ENCODE data around the gene RAPGEF3.
A peak's percentile ranks its signal among the peaks of the same experiment; 100 is the strongest.

Gene RAPGEF3

GRCh38 chr12:47718531-47718930 is 40.1 kb downstream of the RAPGEF3 start:
- no peak for DNase-seq (ENCODE audit: low read depth)

DNA sequence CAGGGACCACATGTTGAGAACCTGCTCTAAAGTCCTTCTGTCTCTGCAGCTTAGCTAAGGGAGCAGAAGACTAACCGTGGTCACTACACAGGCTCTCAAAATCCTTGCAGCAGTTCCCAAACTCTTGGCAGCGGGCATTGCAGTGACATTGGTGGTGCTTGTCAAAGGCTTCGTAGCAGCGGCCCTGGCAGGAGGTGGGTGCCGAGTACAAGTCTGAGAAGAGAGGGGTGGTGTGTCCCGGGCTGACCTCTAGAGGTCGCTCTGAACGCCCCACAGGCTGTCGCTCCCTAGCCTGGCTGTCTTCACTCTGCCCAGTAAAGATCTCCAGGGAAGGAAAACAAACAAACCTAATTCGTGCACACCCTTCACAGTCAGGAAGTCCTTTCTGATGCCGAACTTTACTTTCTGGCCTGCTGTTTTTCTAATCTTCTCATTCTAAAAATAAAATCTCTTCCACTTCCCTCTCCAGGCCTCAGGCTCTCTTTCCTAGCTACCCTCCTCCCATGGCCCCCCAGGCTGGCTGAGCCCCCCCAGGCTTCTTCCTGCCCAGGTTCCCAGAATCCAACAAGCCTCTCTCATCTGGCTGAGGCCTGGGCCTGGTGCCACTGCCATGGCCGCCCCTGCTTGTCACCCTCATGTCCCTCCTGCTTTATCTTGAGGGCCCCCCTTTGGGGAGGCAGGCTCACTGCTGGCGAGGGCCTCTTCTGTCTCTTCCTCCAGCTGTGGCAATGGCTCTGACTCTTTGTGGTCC is 41.1 kb downstream of the RAPGEF3 start:
- DNase-seq (ENCODE audit: low read depth): no peak

GRCh38 chr12:47717046-47717442 is 41.6 kb downstream of the RAPGEF3 start:
- DNase-seq (ENCODE audit: low read depth): no peak

DNA sequence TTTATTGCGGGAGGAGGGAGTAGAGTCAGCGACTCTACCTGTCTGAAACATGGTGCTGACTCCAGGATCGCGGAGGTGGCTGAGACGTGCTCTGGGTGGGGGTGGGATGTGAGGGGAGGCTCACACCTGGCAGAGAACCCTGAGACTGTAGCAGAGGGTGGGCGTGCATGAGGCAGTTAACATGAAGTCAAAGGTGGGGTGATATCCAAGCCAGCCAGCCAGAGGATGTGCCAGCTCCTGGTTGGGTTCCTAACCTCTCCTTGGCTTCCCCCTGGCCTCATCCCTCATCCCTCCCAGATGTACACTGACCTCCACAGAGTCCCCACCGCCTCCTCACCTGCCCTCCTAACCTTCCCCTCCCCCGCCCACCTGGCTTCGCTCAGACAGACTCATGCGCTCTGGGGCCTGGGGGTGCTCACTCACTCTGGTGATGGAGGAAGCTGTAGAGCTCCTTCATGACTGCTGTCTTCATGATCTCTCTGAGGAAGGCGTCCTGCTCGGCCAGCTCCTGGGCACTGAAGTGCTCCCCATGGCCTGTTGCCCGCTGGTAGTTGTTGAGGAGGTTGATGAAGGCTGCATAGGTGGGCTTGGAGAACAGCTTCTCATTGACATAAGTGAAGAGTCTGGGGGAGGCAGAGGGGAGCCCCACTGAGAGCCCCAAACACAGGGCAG is 42.7 kb downstream of the RAPGEF3 start:
- no peak for DNase-seq (ENCODE audit: low read depth)

DNA sequence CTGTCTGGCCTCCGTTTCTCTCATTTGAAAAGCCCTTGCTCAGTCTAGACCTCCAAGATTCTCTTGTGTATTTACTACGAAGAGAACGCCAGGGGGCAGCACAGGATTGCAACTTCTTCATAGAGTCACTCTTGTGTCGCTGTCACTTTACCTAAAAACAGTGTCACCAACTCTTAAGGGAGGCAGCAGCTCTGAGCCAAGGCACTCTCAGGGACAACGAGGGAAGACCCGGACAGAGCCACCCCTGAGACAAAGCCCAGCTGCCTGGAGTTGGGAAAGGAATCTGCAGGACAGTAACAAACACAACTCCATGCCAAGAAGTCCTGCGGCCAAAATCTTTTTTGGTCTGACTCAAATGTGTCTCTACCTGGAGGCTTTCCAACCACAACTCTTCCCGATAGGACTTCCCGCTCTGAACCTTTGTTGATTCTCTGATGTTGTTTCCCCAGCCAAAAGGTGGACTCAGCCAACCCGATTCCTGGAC is 43.2 kb downstream of the RAPGEF3 start:
- peak; percentile 48 for DNase-seq (ENCODE audit: low read depth)

- no peak for DNase-seq (ENCODE audit: low read depth)
Measured at GRCh38 chr12:47714826-47715386, 43.8 kb downstream of the RAPGEF3 start.

- DNase-seq (ENCODE audit: low read depth): no peak
Measured at GRCh38 chr12:47712171-47712570, 46.5 kb downstream of the RAPGEF3 start.

DNA sequence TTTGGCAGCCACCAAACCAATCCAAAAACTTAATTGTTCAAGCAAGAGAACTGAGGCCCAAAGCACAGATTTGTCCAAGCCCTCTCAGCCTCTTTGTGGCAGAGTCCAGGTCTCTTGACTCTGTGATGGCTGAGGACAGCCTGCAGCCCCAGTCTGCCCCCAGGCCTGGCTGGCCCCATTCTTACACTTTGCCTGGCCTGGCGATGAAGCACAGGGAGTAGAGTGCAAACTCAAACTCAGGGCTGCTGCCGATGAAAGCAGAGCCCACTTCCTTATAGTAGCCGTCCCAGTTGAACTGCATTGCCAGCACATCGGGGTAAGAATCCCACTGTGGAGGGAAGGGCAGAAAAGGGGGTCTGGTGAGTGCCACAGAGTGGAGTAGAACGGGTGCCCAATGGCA is 47.2 kb downstream of the RAPGEF3 start:
- no peak for DNase-seq (ENCODE audit: low read depth)

DNA sequence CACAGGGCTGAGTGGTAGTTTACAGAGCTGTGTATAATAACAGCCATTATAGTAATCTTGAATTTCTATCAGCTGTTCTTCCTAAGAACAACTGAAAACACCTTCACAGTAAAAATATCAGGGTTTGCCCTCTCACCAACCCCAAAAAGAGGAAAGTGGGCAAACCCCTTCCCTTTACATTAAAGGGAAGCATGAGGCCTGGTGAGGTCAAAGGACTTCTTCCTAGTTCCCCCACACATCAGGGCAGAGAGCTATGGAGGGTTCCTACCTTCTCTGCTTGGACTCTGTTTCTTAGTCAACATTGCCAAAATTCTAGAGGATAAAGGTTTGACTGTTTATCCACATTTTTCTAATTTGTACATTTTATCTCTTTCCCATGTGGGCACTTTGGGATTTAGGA is 48.4 kb downstream of the RAPGEF3 start:
- DNase-seq (ENCODE audit: low read depth): no peak

- no peak for DNase-seq (ENCODE audit: low read depth)
Measured at GRCh38 chr12:47709671-47710070, 49.0 kb downstream of the RAPGEF3 start.

DNA sequence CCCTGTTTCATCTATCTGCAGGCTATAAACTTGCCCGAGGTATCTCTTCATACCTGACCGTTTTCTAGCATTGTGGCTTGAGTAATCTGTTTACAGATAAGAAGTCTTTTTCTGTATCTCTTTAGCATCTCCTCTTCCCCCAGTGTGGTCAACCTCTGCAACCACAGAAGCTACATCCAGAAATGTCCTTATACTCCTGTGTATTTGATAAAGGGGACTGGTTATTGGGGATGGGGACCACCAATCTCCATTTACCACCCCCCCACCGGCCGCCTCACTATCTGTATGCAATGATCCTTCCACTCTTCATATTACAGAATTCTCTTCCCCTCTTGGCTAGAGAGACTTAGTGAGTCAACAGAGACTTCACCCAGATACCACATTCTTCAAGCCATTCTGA is 49.4 kb downstream of the RAPGEF3 start:
- no peak for DNase-seq (ENCODE audit: low read depth)

- DNase-seq (ENCODE audit: low read depth): no peak
Measured at GRCh38 chr12:47707905-47708543, 50.7 kb downstream of the RAPGEF3 start.

GRCh38 chr12:47707355-47707754 is 51.3 kb downstream of the RAPGEF3 start:
- DNase-seq (ENCODE audit: low read depth): no peak

GRCh38 chr12:47705566-47706425 is 52.9 kb downstream of the RAPGEF3 start, which contains the start of gene RPAP3:
TSS of gene RPAP3 (minus strand) at chr12:47706030. CDS start at chr12:47702840, 3,190 bp downstream.
- DNase-seq (ENCODE audit: low read depth): peak; percentile 90

DNA sequence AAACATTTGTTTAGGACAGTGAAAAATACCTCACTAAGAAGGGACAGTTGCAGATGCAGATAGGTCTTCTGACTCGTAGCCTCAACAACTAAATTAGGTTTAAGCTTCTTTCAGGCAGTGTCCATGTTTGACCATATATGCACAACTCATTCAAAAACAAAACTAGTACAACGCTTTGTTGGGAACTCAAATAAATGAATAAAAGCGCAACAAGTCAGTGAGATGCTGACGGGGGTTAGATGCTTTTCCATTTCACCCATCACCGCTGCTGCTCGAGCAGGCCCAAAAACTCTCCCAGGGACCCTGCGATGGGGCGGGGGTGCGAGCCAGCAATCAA is 53.5 kb downstream of the RAPGEF3 start:
- DNase-seq (ENCODE audit: low read depth): no peak

DNA sequence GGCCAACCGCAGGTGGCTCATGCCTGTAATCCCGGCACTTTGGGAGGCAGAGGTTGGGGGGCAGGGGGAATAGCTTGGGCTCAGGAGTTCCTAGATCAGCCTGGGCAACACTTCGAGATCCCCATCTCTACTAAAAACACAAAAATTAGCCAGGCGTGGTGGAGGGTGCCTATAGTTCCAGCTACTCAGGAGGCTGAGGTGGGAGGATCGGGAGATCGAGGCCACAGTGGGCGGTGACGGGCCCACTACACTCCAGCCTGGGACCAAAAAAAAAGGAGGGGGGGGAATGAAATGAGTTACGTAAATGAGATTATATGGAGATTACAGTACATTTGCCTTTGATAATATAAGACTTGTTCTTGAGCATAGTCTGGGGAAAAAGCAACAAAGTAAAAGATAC is 54.0 kb downstream of the RAPGEF3 start:
- no peak for DNase-seq (ENCODE audit: low read depth)

GRCh38 chr12:47700263-47700662 is 58.4 kb downstream of the RAPGEF3 start:
- DNase-seq (ENCODE audit: low read depth): no peak

DNA sequence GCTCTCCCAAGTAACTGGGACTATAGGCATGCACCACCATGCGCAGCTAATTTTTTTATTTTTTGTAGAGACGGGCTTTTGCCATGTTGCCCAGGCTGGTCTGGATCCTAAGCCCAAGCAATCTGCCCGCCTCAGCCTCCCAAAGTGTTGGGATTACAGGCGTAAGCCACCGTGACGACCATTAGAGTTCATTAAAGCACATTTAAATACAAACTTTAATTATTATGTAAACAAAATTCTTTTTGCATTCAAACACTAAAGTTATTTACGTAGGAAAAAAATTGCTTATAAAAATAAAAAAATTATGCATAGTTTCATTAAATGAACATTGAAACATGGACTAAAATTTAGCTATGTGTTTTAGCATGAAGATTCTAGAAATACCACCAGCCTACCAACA is 60.0 kb downstream of the RAPGEF3 start:
- DNase-seq (ENCODE audit: low read depth): no peak

DNA sequence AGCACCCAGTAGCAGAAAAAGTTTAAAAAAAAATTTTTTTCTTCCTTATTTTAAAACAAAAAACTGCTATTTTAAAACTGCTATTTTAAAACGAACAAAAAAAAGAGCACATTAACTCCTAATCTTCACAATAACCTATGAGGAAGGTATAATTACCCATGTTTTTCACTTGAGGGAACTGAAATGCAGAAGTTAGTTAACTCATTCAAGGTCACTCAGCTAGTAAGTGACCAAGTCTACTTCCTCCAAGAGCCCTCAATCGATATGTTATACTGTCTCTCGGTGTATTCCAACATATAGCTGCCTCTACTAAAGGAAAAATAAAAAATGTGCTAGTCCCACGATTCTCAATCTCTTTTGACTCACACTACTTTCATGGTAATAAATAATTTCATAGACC is 60.6 kb downstream of the RAPGEF3 start:
- DNase-seq (ENCODE audit: low read depth): no peak

GRCh38 chr12:47689215-47689614 is 69.5 kb downstream of the RAPGEF3 start:
- no peak for DNase-seq (ENCODE audit: low read depth)

- DNase-seq (ENCODE audit: low read depth): no peak
Measured at GRCh38 chr12:47687636-47688035, 71.0 kb downstream of the RAPGEF3 start.

All from T-helper 22 cell (primary cell).